ENCODE data around the gene NFKB2.

The NFKB2 gene

GRCh38 chr10:102451105-102451969, 55.8 kb downstream of the NFKB2 start, which contains the start of gene C10orf95:
TSS of gene C10orf95 (minus strand) at chr10:102451543. CDS start at chr10:102451093, 450 bp downstream.
- DNase-seq (ENCODE audit: low spot score) = no peak
